GM10248 (cell line): Measurements from ENCODE around the gene STAB1.

ENCODE experiments used
- CTCF ChIA-PET: fragments of 300-600 bp; sonication (Branson Sonifier 250); formaldehyde crosslinking; extraction: SDS; loops from one replicate; lab custom pipeline; 2021; ENCODE audit warnings: antibody characterized with exemption; lab: Yijun Ruan, JAX
- POLR2A ChIA-PET: fragments of 350-650 bp; sonication (Branson Sonifier 250); formaldehyde crosslinking; extraction: SDS; loops from one replicate; lab custom pipeline; 2020; ENCODE audit warnings: antibody characterized with exemption; lab: Yijun Ruan, JAX
- DNase-seq: peaks from one replicate; pipeline ENCODE4 v3.0.0; 2012; ENCODE audit errors: extremely low spot score
- CTCF ChIP-seq: IDR thresholded peaks from 2 replicates; pipeline ENCODE4 v1.5.1; 2012; ENCODE audit warnings: mild to moderate bottlenecking, low read depth; ENCODE audit errors: extremely low read depth, missing control alignments, control extremely low read depth

Gene STAB1

GRCh38 chr3:52458031-52458760, 36.9 kb upstream of the STAB1 start:
- ChIA-PET POLR2A (interaction anchor here (1.1 kb wide), 1 partner anchor 78 kb away, joined by 3 read pairs; the partner anchor contains the start of gene UQCC5), CTCF (interaction anchor here (1.0 to 7.9 kb wide), 4 partner anchors 11 to 46 kb away, joined by 4 to 60 read pairs (median 29); partner anchors contain the start of gene SEMA3G)
- no peak for TF ChIP-seq CTCF
- no peak for DNase-seq

- ChIA-PET POLR2A (interaction anchor here (1.1 kb wide), 1 partner anchor 77 kb away, joined by 3 read pairs; the partner anchor contains the start of gene UQCC5), CTCF (interaction anchor here (1.0 to 7.9 kb wide), 4 partner anchors 12 to 47 kb away, joined by 4 to 60 read pairs (median 29); partner anchors contain the start of gene SEMA3G)
- no peak for DNase-seq
- TF ChIP-seq CTCF: no peak
Measured at GRCh38 chr3:52458770-52459545, 36.2 kb upstream of the STAB1 start.

GRCh38 chr3:52461874-52462273, 33.3 kb upstream of the STAB1 start:
- CTCF ChIA-PET: interaction anchor here (1.2 to 7.9 kb wide), 3 partner anchors 8 to 15 kb away, joined by 3 to 60 read pairs (median 53); partner anchors contain the start of genes SEMA3G and TNNC1
- no peak for DNase-seq
- TF ChIP-seq CTCF: no peak
- POLR2A ChIA-PET: interaction anchor here (0.7 kb wide), 1 partner anchor 153 kb away, joined by 5 read pairs; no protein-coding TSS in a partner anchor

- DNase-seq: no peak
- TF ChIP-seq CTCF: no peak
- POLR2A ChIA-PET: no interaction called here
- CTCF ChIA-PET: interaction anchor here (7.9 kb wide), 1 partner anchor 7 kb away, joined by 53 read pairs; no protein-coding TSS in a partner anchor
Measured at GRCh38 chr3:52463416-52463815, 31.7 kb upstream of the STAB1 start.

- CTCF ChIA-PET: interaction anchor here (0.8 to 7.6 kb wide), 4 partner anchors 9 to 213 kb away, joined by 3 to 53 read pairs (median 3); partner anchors contain the start of gene TNNC1
- POLR2A ChIA-PET: no interaction called here
- no peak for DNase-seq
- TF ChIP-seq CTCF: no peak
Measured at GRCh38 chr3:52468336-52468735, 26.8 kb upstream of the STAB1 start.

- CTCF ChIA-PET: interaction anchor here (0.6 to 7.6 kb wide), 4 partner anchors 10 to 213 kb away, joined by 3 to 53 read pairs (median 4); no protein-coding TSS in a partner anchor
- no peak for TF ChIP-seq CTCF
- DNase-seq: no peak
- POLR2A ChIA-PET: no interaction called here
Measured at GRCh38 chr3:52469001-52469400, 26.1 kb upstream of the STAB1 start.
